RCC 7860 (cell line): Measurements from ENCODE around the gene FAM149A.

ENCODE experiments used
- DNase-seq: peaks from one replicate; pipeline ENCODE4 v3.0.0-alpha.2; 2015; ENCODE audit warnings: low spot score
- FAIRE-seq: peaks from 2 replicates; lab custom pipeline; 2012; peaks lifted over from hg19 to GRCh38; lab: Jason Lieb, UNC

The FAM149A gene

DNA sequence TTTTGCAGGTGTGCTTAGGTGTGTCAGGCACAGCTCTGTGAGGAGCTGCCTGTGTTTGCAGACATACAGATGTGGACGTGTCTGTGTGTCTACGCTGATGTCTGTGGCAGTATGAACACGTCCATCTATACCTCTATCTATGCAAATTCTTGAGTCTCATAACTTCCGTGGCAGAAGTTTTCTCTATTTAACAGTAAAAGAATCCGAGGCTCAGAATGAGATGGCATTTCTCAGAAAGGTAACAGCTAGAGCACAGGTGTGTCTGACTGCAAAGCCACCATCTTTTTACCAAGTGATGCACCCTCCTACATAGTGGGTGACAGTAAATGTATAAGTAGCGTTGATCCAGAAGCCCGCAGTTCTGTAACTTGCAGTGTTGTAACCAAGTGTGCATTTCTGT lies 47.0 kb downstream of the FAM149A start:
- FAIRE-seq (no peak), DNase-seq (no peak)

DNA sequence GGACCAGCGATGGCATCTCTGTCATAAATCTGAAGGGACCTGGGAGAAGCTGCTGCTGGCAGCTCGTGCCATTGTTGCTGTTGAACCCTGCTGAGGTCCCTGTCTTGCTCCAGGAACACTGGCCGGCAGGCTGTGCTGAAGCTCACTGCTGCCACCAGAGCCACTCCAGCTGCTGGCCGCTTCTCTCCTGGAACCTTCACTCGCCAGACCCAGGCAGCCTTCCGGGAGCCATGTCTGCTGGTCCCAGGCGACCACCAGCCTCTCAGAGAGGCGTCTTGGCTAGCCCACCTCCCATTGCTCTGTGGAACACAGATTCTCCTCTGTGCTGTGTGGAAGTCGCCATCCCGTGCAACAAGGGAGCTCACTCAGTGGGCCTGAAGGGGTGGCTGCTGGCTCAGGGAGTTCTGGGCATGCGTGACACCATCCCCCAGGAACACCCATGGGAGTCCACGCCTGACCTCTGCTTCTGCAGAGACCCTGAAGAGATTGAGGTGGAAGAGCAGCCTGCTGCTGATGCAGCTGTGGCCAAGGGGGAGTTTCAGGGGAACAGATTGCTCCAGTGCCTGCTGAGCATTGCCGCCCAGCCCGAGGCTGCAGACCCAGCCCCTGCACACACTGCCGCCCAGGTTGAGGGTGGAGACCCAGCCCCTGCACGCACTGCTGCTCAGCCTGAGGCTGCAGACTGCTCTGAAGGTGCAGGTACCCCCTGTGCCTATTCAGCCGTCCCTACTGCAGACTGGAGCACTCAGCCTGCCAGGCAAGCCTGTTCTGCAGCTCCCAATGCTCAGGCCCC lies 53.7 kb downstream of the FAM149A start:
- FAIRE-seq (no peak), DNase-seq (no peak)

DNA sequence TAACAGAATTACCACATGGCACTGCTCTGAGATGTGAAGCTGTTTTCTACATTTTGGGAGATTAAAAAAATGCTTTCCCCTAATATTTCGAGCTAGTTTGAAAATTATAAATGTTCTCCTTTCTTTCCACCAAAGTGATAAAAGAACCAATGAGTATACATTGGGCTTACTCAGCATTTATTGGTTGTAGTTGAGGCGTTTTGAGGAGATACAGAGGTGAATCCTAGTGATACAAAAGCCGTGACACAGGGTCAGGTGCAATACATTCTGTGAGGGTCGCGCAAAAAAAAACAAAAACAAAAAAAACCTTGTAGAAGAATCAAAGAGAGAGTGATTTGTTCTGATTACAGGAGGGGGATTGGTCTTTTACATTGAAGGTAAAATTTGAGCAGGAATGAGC lies 54.5 kb downstream of the FAM149A start:
- no peak for FAIRE-seq
- DNase-seq: no peak

DNA sequence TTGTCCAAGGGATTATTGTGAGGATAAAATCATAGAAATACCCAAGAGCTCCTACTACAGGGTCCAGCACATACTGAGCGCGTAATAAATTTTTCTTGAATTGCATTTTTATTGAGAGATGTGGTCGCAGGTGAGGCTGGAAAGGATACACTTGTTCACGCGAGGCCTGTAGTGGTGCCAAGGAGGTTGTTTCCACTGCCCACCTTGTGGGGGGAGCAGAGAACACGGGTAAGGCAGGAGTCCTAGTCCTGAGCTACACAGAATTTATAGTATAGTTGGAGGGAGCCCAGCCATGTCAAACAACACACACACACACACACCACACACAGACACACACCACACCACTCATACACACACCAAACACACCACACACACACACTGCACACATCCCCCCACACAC lies 55.1 kb downstream of the FAM149A start:
- FAIRE-seq (no peak), DNase-seq (no peak)

DNA sequence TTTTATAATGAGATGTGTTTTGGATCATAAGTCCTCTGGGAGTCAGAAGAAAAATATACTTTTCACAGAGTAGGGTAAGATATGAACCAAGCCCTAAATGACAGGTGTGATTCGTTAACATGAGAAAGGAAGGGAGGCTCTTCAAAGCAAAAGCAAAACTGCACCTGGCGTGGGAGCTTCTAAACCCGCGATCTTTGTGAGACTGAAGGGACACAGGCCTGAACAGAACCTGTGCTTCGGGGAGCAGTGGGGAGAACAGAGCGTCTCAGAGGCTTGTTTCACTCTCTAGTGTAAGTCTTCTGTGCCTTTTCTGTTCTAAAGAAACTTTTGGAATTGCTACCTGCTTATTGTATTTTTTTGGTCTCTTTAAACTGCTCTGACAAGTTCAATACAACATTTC lies 56.6 kb downstream of the FAM149A start:
- DNase-seq: no peak

DNA sequence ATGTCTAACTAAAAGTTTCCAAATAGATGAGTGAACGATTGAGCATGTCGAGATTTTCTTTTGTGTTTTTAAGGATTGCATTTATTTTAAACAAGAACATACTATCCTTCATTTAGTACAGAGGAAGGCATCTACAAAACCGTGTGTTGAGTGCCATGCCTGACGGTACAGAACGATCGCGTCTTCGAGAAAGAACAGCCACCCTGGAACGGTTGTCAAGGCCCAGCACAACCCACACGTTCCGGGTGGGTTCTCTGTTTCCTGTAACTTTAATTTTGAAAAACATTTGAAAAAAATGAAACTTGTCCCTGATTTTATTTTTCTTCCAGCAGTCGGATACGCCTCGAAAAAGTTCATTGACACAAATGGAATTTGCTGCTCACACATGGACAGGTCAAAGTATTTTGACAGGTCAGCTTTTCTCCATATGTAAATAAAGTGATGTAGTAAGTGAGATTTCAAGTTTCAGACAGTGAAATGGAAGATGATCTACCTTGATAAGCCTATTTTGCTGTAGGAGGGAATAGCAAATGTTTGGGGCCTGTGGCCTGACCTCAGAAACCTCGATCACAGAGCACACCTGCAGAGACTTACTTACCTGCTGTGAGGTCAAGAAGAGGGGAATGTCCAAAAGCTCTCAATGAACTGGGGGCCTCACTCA lies 62.5 kb downstream of the FAM149A start:
- no peak for FAIRE-seq

More for the DNA sequence above, 56.6 kb downstream of the FAM149A start:
- FAIRE-seq: no peak

DNA sequence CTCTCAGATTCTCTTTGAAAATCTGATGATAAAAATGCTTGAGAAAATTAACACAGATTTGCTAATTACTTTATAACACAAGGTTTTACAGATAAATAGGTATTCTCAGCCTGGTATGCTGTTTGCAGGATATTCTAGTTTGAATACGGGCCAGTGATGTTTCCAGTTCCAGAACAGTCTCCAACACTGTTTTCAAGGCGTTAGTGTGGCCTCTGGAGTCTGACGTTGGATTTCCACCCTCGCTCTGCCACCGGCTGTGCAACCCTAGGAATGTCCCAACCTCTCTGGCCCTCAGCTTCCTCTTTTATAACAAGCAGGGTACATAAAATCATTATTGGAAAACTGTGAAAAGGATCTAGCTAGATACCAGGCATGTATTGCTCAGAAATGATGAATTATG lies 63.1 kb downstream of the FAM149A start:
- no peak for FAIRE-seq
- no peak for DNase-seq

More for the DNA sequence above, 62.5 kb downstream of the FAM149A start:
- no peak for DNase-seq

DNA sequence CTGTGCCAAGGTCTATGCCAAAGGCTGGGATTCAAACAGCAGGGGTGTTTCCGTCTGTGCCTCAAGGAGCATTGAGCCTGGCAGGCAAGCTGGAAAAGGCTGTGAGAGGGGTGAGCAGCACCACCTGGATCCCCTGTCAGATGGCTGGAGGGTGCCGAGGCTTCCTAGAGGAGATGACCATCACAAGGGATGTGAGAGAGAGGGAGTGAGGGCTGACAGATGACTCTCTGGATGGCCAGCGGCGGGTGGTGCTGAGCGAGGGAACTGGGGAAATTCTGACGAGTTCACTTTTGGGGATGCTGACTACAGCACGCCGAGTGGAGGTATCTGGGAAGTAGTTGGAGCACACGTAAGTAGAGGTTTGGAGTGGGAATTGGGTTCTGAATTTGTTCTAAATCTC lies 64.2 kb downstream of the FAM149A start:
- no peak for FAIRE-seq
- no peak for DNase-seq

DNA sequence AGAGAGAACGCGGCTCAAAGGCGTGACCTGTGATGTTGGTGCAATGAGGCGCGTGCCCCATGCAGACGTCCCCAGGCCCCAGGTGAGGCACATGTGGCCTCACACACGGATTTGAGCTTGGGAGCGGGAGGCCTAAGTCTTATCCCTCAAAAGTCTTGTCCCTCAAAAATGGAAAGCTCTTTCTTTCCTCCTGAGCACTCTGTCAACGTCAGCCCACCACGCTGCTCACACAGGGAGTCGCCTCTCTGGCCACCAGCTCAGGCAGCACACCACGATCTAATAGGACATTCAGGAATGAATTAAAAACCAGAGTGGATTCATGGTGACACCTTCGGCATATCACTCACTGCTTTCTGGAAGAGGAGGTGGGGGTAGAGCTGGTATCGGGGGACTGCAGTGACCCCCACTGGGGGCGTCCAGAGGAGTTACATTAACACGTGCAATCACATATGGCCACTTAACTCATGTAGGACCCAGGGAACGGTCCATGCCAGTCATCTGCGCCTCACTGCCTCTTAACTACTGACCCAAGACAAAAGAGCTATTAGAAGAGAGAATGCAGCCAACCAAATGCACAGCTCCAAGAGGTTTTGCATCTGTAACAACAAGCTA lies 64.9 kb downstream of the FAM149A start:
- DNase-seq (no peak), FAIRE-seq (no peak)

DNA sequence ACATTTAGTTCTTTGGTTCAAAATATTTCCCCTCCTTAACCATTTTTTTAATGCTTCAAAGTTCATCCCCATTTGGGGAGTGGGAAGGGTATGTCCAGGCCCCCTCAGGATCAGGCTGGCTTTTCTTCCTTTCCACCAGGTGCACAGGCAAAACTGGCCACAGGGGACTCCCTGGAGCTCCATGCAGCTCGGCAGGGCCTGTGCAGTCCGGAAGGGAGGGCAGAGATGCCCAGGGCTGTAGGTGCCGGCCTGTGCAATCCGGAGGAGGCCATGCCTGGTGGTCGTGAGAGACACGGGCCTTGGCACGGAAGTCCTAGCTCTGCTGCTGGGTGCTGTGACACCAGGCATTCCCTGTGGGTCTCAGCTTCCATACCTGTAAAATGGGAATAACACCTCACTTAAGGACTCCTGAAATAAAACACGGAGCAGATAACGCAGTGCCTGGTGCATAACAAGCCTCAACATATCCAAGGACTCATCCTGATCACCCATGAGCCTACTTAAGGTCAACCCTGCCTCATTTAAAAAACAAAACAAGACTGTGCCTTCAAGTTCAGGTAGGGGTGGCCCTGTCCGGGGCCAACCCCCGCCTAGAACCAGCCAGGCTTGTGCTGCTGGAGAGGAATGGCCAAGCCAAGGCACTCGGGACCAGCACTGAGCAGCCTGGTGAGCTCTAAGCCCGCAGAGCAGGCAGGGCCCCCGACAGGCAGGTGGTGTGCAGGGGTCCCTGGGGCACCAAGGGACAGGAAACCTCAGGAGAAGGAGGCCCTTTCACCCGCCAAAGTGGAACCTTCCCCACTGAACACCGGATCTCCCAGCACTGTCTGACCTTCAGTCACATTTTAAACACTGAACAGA lies 65.7 kb downstream of the FAM149A start:
- FAIRE-seq: no peak

DNA sequence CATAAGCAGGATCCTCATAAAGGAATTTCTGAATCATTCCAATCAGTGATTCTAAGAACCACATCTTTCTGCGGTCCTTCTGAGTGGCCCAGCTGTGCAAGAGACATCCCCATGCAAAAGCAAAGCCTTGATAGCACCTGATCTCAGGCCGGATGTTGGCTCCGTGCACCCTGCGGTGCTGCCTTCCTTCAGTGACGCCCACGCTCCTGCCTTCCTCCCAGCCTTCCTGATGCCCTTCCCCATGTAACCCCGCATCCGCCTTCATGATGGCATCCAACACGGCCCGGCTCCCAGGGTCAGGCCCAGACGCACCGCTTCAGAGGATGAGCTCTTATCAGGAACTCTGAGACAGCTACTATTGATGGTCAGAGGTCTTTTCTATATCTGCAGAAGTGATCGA lies 66.5 kb downstream of the FAM149A start:
- DNase-seq (no peak), FAIRE-seq (no peak)

More for the DNA sequence above, 65.7 kb downstream of the FAM149A start:
- DNase-seq: no peak

DNA sequence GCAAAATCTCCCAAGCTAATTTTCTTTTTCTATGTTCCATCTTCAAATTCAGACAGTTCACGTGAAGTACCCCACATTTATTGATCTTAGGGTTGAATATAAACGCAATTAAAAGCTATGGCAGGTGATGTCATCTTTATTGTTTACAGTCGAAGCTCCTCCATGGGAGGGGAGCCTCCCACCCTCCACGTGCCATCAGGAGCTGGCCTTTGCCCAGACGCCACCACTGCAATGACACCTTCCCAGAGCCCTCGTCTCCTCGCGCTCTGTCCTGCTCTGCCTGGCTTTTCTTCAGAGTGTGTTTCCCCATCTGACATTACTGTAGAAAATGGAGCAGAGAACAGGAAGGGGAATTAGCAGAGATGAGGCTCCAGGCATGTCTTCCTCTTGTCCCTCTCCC lies 68.0 kb downstream of the FAM149A start:
- FAIRE-seq (no peak), DNase-seq (no peak)

DNA sequence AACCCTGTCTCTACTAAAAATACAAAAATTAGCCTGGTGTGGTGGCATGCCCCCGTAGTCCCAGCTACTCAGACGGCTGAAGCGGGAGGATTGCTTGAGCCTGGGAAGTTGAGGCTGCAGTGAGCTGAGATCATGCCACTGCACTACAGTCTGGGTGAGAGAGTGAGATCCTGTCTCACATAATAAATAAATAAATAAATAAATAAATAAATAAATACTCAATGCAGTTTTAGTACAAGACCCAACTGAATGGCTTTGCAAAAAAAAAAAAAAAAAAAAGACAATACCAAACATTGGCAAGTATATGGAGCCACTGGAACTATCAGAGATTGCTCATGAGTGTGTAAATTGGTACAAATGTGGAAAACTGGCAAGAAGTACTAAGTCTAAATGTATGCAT lies 83.6 kb downstream of the FAM149A start:
- FAIRE-seq: no peak
- no peak for DNase-seq

DNA sequence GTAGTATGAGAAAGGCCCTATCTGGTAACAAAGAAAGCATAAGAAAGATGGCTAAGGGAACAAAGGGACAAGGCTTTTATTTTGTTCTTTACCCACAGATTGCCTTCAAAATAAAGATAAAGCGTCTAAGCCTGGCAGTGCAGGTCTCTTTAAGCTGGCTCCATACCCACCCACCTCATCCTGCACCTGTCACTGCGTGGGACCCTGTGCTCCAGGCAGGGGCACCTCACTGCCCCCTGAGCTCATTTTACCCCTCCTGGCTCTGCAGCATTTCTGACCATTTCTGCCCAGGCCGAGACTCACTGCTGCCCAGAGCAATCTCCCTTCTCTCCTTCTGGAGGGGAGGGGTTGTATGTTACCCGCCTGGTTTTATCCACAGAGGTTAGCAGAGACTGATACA lies 85.2 kb downstream of the FAM149A start:
- FAIRE-seq (no peak), DNase-seq (no peak)

DNA sequence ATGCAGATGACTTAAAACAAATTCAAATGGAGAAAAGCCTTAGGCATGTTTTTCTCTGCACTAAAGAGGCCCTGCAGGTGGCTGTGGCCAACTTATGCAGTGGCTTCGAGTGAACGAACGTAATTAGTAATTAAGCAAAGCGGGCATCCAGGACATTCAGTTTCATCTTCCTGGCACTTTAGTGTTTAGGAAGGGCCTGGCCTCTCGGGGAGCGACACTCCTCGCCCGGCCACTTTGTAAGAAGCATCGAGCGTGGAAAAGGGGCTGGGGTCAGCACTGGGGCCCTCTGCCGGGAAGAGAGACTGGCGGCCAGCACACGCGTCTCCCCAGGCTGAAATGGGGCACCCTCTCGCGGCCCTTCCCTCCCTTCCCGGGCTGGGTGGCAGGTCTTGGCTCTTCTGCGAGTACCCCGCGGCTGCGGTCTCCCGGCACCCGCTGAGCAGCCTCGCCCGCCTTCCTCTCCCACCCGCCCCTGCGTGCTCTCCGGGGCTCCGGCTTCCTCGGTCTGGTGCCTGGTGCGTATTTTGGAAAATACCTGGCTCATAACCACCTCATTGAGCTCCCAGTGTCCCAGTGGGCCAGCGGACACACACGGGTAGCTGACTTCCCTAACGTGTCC lies 86.2 kb downstream of the FAM149A start:
- DNase-seq (no peak), FAIRE-seq (no peak)

DNA sequence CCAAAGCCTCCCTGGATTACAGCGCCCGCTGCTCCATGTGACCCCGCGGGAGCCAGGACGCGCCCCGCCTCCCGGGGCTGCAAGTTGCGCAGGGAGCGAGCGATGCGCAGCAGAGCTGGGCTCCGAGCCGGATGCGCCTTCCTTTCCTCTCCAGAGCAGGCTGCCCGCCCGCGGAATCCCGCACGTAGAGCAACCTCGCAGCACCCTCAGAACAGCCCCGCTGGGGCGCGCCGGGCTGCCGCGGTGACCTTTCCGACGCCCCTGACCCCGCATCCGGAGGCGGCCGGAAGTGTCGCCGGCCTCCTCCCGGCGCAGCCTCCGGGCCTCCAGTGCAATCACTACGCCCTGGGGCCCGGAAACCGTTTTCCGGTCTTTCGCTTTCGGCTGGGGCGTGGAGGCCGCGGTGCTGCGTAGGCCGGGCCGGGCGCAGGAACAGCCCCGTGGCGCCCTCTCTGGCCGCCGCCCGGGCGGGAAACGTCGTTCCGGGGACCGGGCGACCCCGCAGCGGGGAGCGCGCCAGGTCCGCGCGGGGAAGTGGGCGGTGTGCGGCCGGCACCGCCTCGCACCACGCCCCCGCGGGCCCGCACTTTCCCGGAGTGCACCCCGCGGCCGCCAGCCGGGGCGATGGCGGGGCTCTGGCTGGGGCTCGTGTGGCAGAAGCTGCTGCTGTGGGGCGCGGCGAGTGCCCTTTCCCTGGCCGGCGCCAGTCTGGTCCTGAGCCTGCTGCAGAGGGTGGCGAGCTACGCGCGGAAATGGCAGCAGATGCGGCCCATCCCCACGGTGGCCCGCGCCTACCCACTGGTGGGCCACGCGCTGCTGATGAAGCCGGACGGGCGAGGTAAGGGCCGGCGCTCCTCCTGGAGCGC lies 86.9 kb downstream of the FAM149A start, which contains the start of gene CYP4V2:
CYP4V2 (plus strand) TSS at position 368 of the 866 bp plus-strand sequence; CDS start at position 625, 257 bp downstream.
- DNase-seq: peak; percentile 41
- FAIRE-seq: no peak

DNA sequence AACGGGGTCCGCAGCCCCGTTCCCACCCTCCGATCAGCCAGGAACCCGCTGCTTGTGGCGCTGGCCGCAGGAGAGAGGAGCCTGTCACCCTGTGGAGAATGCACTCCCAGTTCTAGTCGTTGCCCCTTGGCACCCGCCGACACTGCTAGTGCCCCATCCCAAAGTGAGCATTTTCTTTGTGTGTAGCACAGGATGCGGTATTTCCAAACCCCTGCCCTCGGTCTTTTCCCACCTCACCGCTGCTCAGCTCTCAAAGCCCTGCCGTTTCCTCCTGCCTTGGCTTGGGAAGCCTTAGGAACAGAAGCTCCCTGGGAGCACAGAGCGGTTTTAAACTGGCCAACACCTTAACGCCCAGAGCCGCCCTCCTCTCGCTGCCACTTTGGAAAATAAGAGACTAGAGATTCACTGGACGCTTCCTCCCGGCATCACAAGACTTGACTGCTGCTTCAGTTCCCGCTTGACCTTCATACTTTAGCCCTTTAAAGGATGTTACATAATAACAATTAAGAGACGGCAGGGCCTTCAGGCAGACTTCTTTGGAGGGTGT lies 87.6 kb downstream of the FAM149A start:
- FAIRE-seq (no peak), DNase-seq (no peak)

DNA sequence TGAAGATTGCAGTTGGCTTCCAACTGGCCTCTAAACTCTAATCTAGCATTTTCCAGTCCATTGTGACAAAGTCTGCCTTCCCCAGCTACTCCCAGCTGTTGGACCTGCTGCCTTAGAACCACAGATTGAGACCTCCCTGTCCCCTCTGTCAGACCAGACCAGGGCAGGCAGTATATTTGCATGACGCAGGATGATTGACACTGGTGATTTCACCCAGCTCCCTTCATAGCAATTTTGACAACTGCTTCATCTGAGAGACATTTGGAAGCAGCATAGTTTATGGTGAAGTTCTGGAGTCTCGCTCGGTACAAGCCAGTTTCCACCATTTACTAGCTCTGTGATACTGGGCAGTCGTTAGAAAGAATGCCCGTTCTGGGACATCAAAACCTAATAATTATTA lies 89.3 kb downstream of the FAM149A start:
- no peak for FAIRE-seq
- no peak for DNase-seq

DNA sequence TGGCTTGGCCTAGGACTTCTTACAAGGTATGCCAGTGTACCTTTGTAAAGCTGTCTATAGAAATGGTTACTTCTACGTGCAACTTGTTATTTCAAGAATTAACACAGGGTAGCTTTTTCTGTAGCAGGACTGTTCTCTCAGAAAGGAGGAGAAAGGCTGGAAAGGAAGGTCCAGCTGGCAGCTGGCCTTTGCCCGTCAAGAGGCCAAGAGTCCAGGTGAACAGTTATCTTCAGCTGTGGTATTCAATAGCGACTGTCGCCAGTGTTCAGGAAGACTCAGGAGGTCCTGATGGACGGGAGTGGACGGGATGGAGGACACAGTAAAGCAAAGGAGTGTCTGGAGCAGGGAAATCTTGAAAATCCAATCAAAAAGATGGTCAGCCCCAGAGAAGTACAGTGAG lies 91.6 kb downstream of the FAM149A start:
- no peak for FAIRE-seq
- DNase-seq: no peak
